Body of pancreas (tissue), 4 donors: ENCODE data around the gene DUSP28. TPM values are rescaled to one million over a fixed set of nuclear protein-coding genes. Genes with fewer than 3 reads are reported as not detected.

Source experiments
- ATAC-seq: fragments of 150-250 bp; one replicate; pipeline ENCODE4 v1.9.1; 2016
- DNase-seq, 4 donors: peaks; one replicate each; pipeline ENCODE4 v3.0.0-alpha.2; 2019
- H3K27ac ChIP-seq, 4 donors: fragments of 200-600 bp; sonication (generic); 1 replicate in 3 of 4; 2 replicates in 1 of 4; pipeline versions ENCODE4 v1.5.1 to v1.6.1; 2016 to 2019; ENCODE audit warnings: mild to moderate bottlenecking in 1 of 4, mixed read lengths in 1 of 4, moderate library complexity in 1 of 4
- H3K27me3 ChIP-seq, 2 donors: fragments of 200-600 bp; sonication (generic); one replicate each; pipeline ENCODE4 v1.6.0; 2016; ENCODE audit warnings: mild to moderate bottlenecking in 1 of 2
- H3K36me3 ChIP-seq, 2 donors: fragments of 200-600 bp; sonication (generic); replicated peaks in 1 of 2; 2 replicates each; pipeline ENCODE4 v1.5.1; 2016; ENCODE audit warnings: low read depth in 2 of 2; ENCODE audit not compliant: insufficient read depth in 1 of 2
- H3K4me1 ChIP-seq: fragments of 200-600 bp; sonication (generic); one replicate; pipeline ENCODE4 v1.6.0; 2016
- H3K4me3 ChIP-seq, 2 donors: fragments of 200-600 bp; sonication (generic); 1 replicate in 1 of 2; 2 replicates in 1 of 2; pipeline ENCODE4 v1.5.1; 2016 to 2019
- H3K9me3 ChIP-seq, 3 donors: fragments of 200-600 bp; sonication (generic); 1 replicate in 2 of 3; 2 replicates in 1 of 3; pipeline ENCODE4 v1.5.1; 2016
- CTCF ChIP-seq, 7 experiments: fragments of 450-650 bp in 4 of 7; fragments of 200-600 bp in 3 of 7; sonication (generic) in 3 of 7; IDR thresholded peaks; one replicate each; pipeline ENCODE4 v1.5.1; 2016 to 2019; ENCODE audit warnings: antibody characterized with exemption in 7 of 7
- POLR2A ChIP-seq, 3 donors: fragments of 450-650 bp; IDR thresholded peaks; one replicate each; pipeline ENCODE4 v1.6.1; 2016; ENCODE audit warnings: antibody characterized with exemption in 3 of 3, mild to moderate bottlenecking in 2 of 3
- WGBS, 2 donors: methylation state at CpG; one replicate each; pipeline ENCODE4 v1.1.5; 2017; 5-methylcytosine and 5-hydroxymethylcytosine counted together
- intact Hi-C: fragments of 100-400 bp; cut with DNase I; formaldehyde crosslinking; loops from one replicate; pipeline ENCODE4 v1.15.1; 2023
- total RNA-seq, 2 donors: library from RNA; depleted of rRNA; stranded (reverse); fragments of >200 nt; gene quantifications; one replicate each; pipeline ENCODE4 v1.1.0, GENCODE V29; 2016

Gene DUSP28
- total RNA-seq, 2 donors from 2014 or later, result 4.7 to 6.6 TPM

GRCh38 chr2:240569998-240570530 is 9.9 kb downstream of the DUSP28 start:
- Histone ChIP-seq H3K36me3 (peaks cover under 1 to 1% of the 10 kb centered on the region in 2 donors), H3K27ac (peak overlapping the region in 1 of 4 donors; percentile 80), H3K4me3 (no peak overlapping the region), H3K9me3 (no peaks in the 10 kb centered on the region), H3K4me1 (peaks cover 60% of the 10 kb centered on the region), H3K27me3 (no peaks in the 10 kb centered on the region)
- intact Hi-C loops, result no loop called here
- WGBS, 2 donors, result 56 to 77% methylated on average over 8 to 15 of the region's 15 CpGs
- ATAC-seq, result no peak
- TF ChIP-seq POLR2A (IDR thresholded peaks at IDR 0.05) (no peak), CTCF (IDR thresholded peaks at IDR 0.05) (no peak)
- peak in 3 of 4 donors; percentile 5 to 35 (median 24) for DNase-seq

GRCh38 chr2:240570531-240571313 is 10.6 kb downstream of the DUSP28 start:
- intact Hi-C loops, result no loop called here
- Histone ChIP-seq H3K4me3 (no peak overlapping the region), H3K27me3 (no peaks in the 10 kb centered on the region), H3K9me3 (no peaks in the 10 kb centered on the region), H3K36me3 (peaks cover 4% of the 10 kb centered on the region in 2 donors), H3K4me1 (peaks cover 53% of the 10 kb centered on the region), H3K27ac (no peak overlapping the region)
- WGBS, 2 donors, result 77 to 85% methylated on average over 7 to 11 of the region's 11 CpGs
- ATAC-seq, result no peak
- peak in 2 of 4 donors; percentile 4 to 12 for DNase-seq
- TF ChIP-seq CTCF (IDR thresholded peaks at IDR 0.05), result no peak

GRCh38 chr2:240571314-240571973 is 11.3 kb downstream of the DUSP28 start:
- 89% methylated on average over 15 to 18 of the region's 18 CpGs for WGBS, 2 donors
- DNase-seq, result peak in 1 of 4 donors; percentile 6
- TF ChIP-seq CTCF (IDR thresholded peaks at IDR 0.05), result no peak
- no peak for TF ChIP-seq POLR2A (IDR thresholded peaks at IDR 0.05)
- Histone ChIP-seq H3K27me3 (no peaks in the 10 kb centered on the region), H3K27ac (no peak overlapping the region), H3K4me3 (no peak overlapping the region), H3K9me3 (no peaks in the 10 kb centered on the region), H3K36me3 (peaks cover 4 to 9% of the 10 kb centered on the region in 2 donors), H3K4me1 (peaks cover 47% of the 10 kb centered on the region)
- ATAC-seq, result no peak
- intact Hi-C loops, result no loop called here

GRCh38 chr2:240572141-240573031 is 12.2 kb downstream of the DUSP28 start:
- H3K36me3 ChIP-seq, result peaks cover 8 to 15% of the 10 kb centered on the region in 2 donors

More at GRCh38 chr2:240572141-240573031, 12.2 kb downstream of the DUSP28 start:
- no peaks in the 10 kb centered on the region for H3K27me3 ChIP-seq
- TF ChIP-seq CTCF (IDR thresholded peaks at IDR 0.05), result no peak
- no peak for TF ChIP-seq POLR2A (IDR thresholded peaks at IDR 0.05)
- DNase-seq (peak in 2 of 4 donors; percentile 2 to 32), ATAC-seq (no peak)
- 73 to 87% methylated on average over 21 to 30 of the region's 30 CpGs for WGBS, 2 donors
- H3K4me3 ChIP-seq, result no peak overlapping the region
- peaks cover 38% of the 10 kb centered on the region for H3K4me1 ChIP-seq
- H3K9me3 ChIP-seq, result no peaks in the 10 kb centered on the region
- H3K27ac ChIP-seq, result no peak overlapping the region
- intact Hi-C loops, result no loop called here
